Chondrocyte (in vitro differentiated cells): ENCODE results near the gene KCTD19. TPM values are rescaled to one million over a fixed set of nuclear protein-coding genes. Genes with fewer than 3 reads are reported as not detected.

Source experiments
- DNase-seq: peaks from one replicate; pipeline ENCODE4 v3.0.0; 2021; ENCODE audit warnings: mixed read lengths, low spot score
- H3K27ac Mint-ChIP-seq: one replicate; pipeline ENCODE4 v1.8.0; 2021; ENCODE audit warnings: mild to moderate bottlenecking, moderate library complexity, mixed read lengths; ENCODE audit not compliant: unreplicated experiment
- H3K27me3 Mint-ChIP-seq: 2 replicates; pipeline ENCODE4 v1.8.0; 2021; ENCODE audit warnings: low read depth, mixed read lengths
- H3K36me3 Mint-ChIP-seq: 2 replicates; pipeline ENCODE4 v1.8.0; 2021; ENCODE audit warnings: low read depth, mixed read lengths
- H3K4me1 Mint-ChIP-seq: 2 replicates; pipeline ENCODE4 v1.8.0; 2021; ENCODE audit warnings: low read depth, mild to moderate bottlenecking, mixed read lengths
- H3K4me3 Mint-ChIP-seq: one replicate; pipeline ENCODE4 v1.8.0; 2021; ENCODE audit warnings: mild to moderate bottlenecking, moderate library complexity, mixed read lengths; ENCODE audit not compliant: unreplicated experiment
- H3K9me3 Mint-ChIP-seq: 2 replicates; pipeline ENCODE4 v1.8.0; 2021; ENCODE audit warnings: low read depth, mixed read lengths
- CTCF ChIP-seq: fragments of 200-600 bp; sonication (generic); IDR thresholded peaks from 2 replicates; pipeline ENCODE4 v1.5.0; 2021; ENCODE audit warnings: antibody characterized with exemption, mild to moderate bottlenecking, moderate library complexity
- total RNA-seq: library from RNA; stranded (reverse); gene quantifications from 3 replicates; pipeline ENCODE4 v1.2.1, GENCODE V29; 2021

Gene KCTD19
- total RNA-seq, 1 donor from 2014 or later: not detected

- Mint-ChIP-seq H3K27me3 (no peaks in the 10 kb centered on the region), H3K4me3 (no peak overlapping the region), H3K4me1 (peaks cover under 1% of the 10 kb centered on the region), H3K36me3 (peaks cover 7% of the 10 kb centered on the region), H3K9me3 (no peaks in the 10 kb centered on the region), H3K27ac (no peak overlapping the region)
- no peak for TF ChIP-seq CTCF
- peak; percentile 78 for DNase-seq
Measured at GRCh38 chr16:67255553-67256221, 70.9 kb downstream of the KCTD19 start.

GRCh38 chr16:67254801-67255552 lies 71.6 kb downstream of the KCTD19 start:
- Mint-ChIP-seq H3K36me3 (peaks cover 7% of the 10 kb centered on the region), H3K27ac (no peak overlapping the region), H3K4me1 (peaks cover under 1% of the 10 kb centered on the region), H3K27me3 (no peaks in the 10 kb centered on the region), H3K9me3 (no peaks in the 10 kb centered on the region), H3K4me3 (no peak overlapping the region)
- TF ChIP-seq CTCF: no peak
- DNase-seq: peak; percentile 68

DNA sequence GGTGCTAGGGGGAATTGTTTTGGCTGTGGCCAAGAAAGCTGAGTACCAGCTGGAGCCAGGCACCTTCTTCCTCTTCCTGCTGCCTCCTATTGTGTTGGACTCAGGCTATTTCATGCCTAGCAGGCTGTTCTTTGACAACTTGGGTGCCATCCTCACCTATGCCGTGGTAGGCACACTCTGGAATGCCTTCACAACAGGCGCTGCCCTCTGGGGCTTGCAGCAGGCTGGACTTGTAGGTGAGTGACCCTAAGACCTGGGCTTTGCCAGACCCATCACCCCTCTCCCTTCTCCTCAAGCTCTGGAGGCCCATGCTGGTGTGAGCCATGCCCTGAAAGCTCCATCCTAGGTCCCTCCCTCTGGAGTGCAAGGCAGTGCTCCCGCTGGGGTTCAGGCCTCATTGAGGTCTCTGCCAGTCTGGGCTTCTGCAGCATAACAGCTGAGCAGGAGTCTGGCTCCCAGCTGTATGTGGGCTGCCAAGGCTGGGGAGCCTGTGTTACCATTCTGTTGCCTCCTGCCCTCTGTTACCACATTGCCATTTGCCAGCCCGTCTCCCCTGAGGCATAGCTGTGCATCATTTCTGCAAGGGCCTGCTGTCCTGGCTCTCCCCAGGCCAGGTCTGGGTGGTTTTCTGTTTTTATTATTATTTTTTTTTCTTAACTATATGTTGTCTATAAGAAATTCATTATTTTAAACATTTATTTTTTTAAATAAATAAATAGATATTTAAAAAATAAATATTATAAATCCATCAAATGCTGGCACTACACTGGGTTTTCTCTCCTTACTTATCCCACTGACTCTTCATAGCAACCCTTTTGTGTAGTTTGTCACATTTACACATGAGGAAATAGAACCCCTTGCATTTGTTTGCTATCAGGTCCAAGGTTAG lies 73.7 kb downstream of the KCTD19 start:
- no peak for TF ChIP-seq CTCF
- DNase-seq: peak; percentile 57
- H3K27me3 Mint-ChIP-seq: no peaks in the 10 kb centered on the region
- H3K36me3 Mint-ChIP-seq: peaks cover 7% of the 10 kb centered on the region
- no peak overlapping the region for H3K4me3 Mint-ChIP-seq
- no peak overlapping the region for H3K27ac Mint-ChIP-seq
- H3K4me1 Mint-ChIP-seq: peaks cover 15% of the 10 kb centered on the region
- no peaks in the 10 kb centered on the region for H3K9me3 Mint-ChIP-seq

GRCh38 chr16:67250045-67250327 lies 76.6 kb downstream of the KCTD19 start:
- Mint-ChIP-seq H3K9me3 (no peaks in the 10 kb centered on the region), H3K27ac (no peak overlapping the region), H3K4me3 (peak overlapping the region; percentile 70), H3K4me1 (peaks cover 29% of the 10 kb centered on the region), H3K36me3 (no peaks in the 10 kb centered on the region), H3K27me3 (no peaks in the 10 kb centered on the region)
- peak; percentile 39 for DNase-seq
- no peak for TF ChIP-seq CTCF
